Endothelial cell of umbilical vein (primary cell): Measurements from ENCODE around the gene MAEA. TPM values are rescaled to one million over a fixed set of nuclear protein-coding genes. Genes with fewer than 3 reads are reported as not detected.

Source experiments
- BruUV-seq: library from RNA; stranded (reverse); fragments of 400-500 nt; replicated peaks from 2 replicates; lab custom pipeline; 2021; lab: Mats Ljungman, UMichigan
- CTCF ChIA-PET: fragments of 300-600, 350-600 bp; sonication (Branson Sonifier 250); formaldehyde crosslinking; loops from one replicate; lab custom pipeline; 2021; ENCODE audit warnings: antibody characterized with exemption, inconsistent platforms; lab: Charles Lee
- POLR2A ChIA-PET: fragments of 300-600, 350-600 bp; sonication (Branson Sonifier 250); formaldehyde crosslinking; loops from one replicate; lab custom pipeline; 2021; ENCODE audit warnings: antibody characterized with exemption, inconsistent platforms; lab: Charles Lee
- DNase-seq: peaks from one replicate; pipeline ENCODE4 v3.0.0-alpha.2; 2011; ENCODE audit warnings: low read depth, low spot score
- FAIRE-seq: peaks from 2 replicates; lab custom pipeline; 2011; peaks lifted over from hg19 to GRCh38; lab: Jason Lieb, UNC
- H2AFZ ChIP-seq: 2 replicates; pipeline ENCODE4 v1.6.0; 2012; ENCODE audit warnings: low read depth, low read length, control low read depth, inconsistent platforms
- H3K27ac ChIP-seq: 2 replicates; pipeline ENCODE4 v1.5.1; 2011; ENCODE audit warnings: low read depth, mild to moderate bottlenecking, control low read depth, low read length, moderate library complexity; ENCODE audit not compliant: insufficient read depth
- H3K27me3 ChIP-seq, 2 experiments: 2 replicates each; pipeline versions ENCODE4 v1.6.0 to v1.6.1; 2011; ENCODE audit warnings: low read length in 2 of 2, mixed read lengths in 1 of 2; ENCODE audit not compliant: control insufficient read depth in 2 of 2, insufficient read depth in 2 of 2
- H3K36me3 ChIP-seq, 2 experiments: 2 replicates in 1 of 2; 3 replicates in 1 of 2; pipeline ENCODE4 v1.5.1; 2011; ENCODE audit warnings: low read length in 2 of 2, mild to moderate bottlenecking in 1 of 2, moderate library complexity in 1 of 2; ENCODE audit not compliant: control insufficient read depth in 2 of 2, insufficient read depth in 2 of 2; ENCODE audit errors: extremely low read depth in 1 of 2
- H3K4me1 ChIP-seq: 3 replicates; pipeline ENCODE4 v1.5.1; 2011; ENCODE audit warnings: mild to moderate bottlenecking, low read length; ENCODE audit not compliant: control insufficient read depth, insufficient read depth; ENCODE audit errors: extremely low read depth
- H3K4me2 ChIP-seq: 2 replicates; pipeline ENCODE4 v1.6.1; 2011; ENCODE audit warnings: low read length, control low read depth, mixed read lengths; ENCODE audit not compliant: insufficient read depth
- H3K4me3 ChIP-seq, 3 experiments: fragments of 200-600 bp in 1 of 3; sonication (generic), shearing (Covaris generic) in 1 of 3; replicated peaks in 1 of 3; 2 replicates each; pipeline ENCODE4 v1.5.1; 2011 to 2016; ENCODE audit warnings: control low read depth in 3 of 3, low read length in 3 of 3, mild to moderate bottlenecking in 2 of 3, inconsistent platforms in 1 of 3, low read depth in 1 of 3, moderate library complexity in 1 of 3; ENCODE audit not compliant: insufficient read depth in 1 of 3
- H3K79me2 ChIP-seq: 2 replicates; pipeline ENCODE4 v1.6.0; 2012; ENCODE audit warnings: low read length, inconsistent platforms; ENCODE audit not compliant: control insufficient read depth, insufficient read depth
- H3K9ac ChIP-seq: replicated peaks from 2 replicates; pipeline ENCODE3; 2011; ENCODE audit warnings: low read length, control low read depth; ENCODE audit not compliant: insufficient read depth; ENCODE audit errors: extremely low read depth
- H3K9me1 ChIP-seq: replicated peaks from 3 replicates; pipeline ENCODE4 v1.6.0; 2011; ENCODE audit warnings: mild to moderate bottlenecking, low read length; ENCODE audit not compliant: control insufficient read depth, insufficient read depth; ENCODE audit errors: extremely low read depth
- H3K9me3 ChIP-seq: replicated peaks from 2 replicates; pipeline ENCODE4 v1.5.1; 2012; ENCODE audit warnings: low read length, inconsistent platforms; ENCODE audit not compliant: control insufficient read depth, insufficient read depth
- H4K20me1 ChIP-seq: replicated peaks from 2 replicates; pipeline ENCODE3; 2011; ENCODE audit warnings: mild to moderate bottlenecking, low read length; ENCODE audit not compliant: control insufficient read depth, insufficient read depth; ENCODE audit errors: extremely low read depth
- EZH2 ChIP-seq: IDR thresholded peaks from 2 replicates; pipeline ENCODE4 v1.6.1; 2012; ENCODE audit warnings: borderline replicate concordance, low read depth, mild to moderate bottlenecking, moderate library complexity, low read length, inconsistent platforms; ENCODE audit not compliant: severe bottlenecking
- FOS ChIP-seq: IDR thresholded peaks from 2 replicates; pipeline ENCODE4 v1.6.1; 2011; ENCODE audit warnings: mild to moderate bottlenecking, low read length, moderate library complexity, borderline replicate concordance; ENCODE audit not compliant: insufficient read depth
- GATA2 ChIP-seq: IDR thresholded peaks from 2 replicates; pipeline ENCODE4 v1.7.0; 2011; ENCODE audit warnings: low read depth, mild to moderate bottlenecking, moderate library complexity, mixed read lengths, low read length; ENCODE audit not compliant: insufficient read length, insufficient read depth
- JUN ChIP-seq: IDR thresholded peaks from 2 replicates; pipeline ENCODE4 v1.6.1; 2011; ENCODE audit warnings: borderline replicate concordance, low read depth; ENCODE audit not compliant: insufficient read length, insufficient read depth
- MYC ChIP-seq: IDR thresholded peaks from one replicate; pipeline ENCODE4 v1.6.1; 2011; ENCODE audit warnings: mild to moderate bottlenecking, low read depth, low read length
- POLR2A ChIP-seq: IDR thresholded peaks from 2 replicates; pipeline ENCODE4 v1.6.1; 2012; ENCODE audit warnings: low read depth, mild to moderate bottlenecking, control low read depth, low read length
- POLR2AphosphoS5 ChIP-seq: IDR thresholded peaks from 2 replicates; pipeline ENCODE4 v1.6.1; 2012; ENCODE audit warnings: low read depth, mild to moderate bottlenecking, control low read depth, low read length, moderate library complexity; ENCODE audit not compliant: insufficient read depth
- dilution Hi-C: fragments of 300-500 bp; cut with MboI; formaldehyde crosslinking; loops from one replicate; pipeline ENCODE4 v1.15.0; 2019; ENCODE audit warnings: low sequenced_read_pairs; ENCODE audit not compliant: extremely low pct_ligation_motif_present
- intact Hi-C: fragments of 100-400 bp; cut with micrococcal nuclease; formaldehyde crosslinking; loops from one replicate; pipeline ENCODE4 v1.10.0; 2022
- polyA plus RNA-seq, 4 experiments: library from polyadenylated mRNA; depleted of rRNA in 3 of 4; stranded (reverse) in 3 of 4; unstranded in 1 of 4; fragments of >200 nt; gene quantifications; 2 replicates each; pipeline versions ENCODE4 v1.2.1 to v1.2.3, GENCODE V29; 2011 to 2012; ENCODE audit warnings: missing spikeins in 1 of 4
- total RNA-seq: library from RNA; stranded (reverse); gene quantifications from 2 replicates; pipeline ENCODE4 v1.2.3, GENCODE V29; 2021
- TF ChIP-seq, protein P1 (sequence below): IDR thresholded peaks from 2 replicates; pipeline ENCODE4 v1.6.1; 2011; ENCODE audit not compliant: insufficient read depth, insufficient read length
- TF ChIP-seq, protein P2 (sequence below), 2 donors: IDR thresholded peaks; 1 replicate in 1 of 2; 2 replicates in 1 of 2; pipeline ENCODE4 v1.5.1; 2011; ENCODE audit warnings: low read length in 2 of 2, mild to moderate bottlenecking in 2 of 2, moderate library complexity in 2 of 2, control low read depth in 1 of 2, inconsistent platforms in 1 of 2, low read depth in 1 of 2; ENCODE audit not compliant: insufficient read depth in 1 of 2; ENCODE audit errors: extremely low read depth in 1 of 2

The MAEA gene
- total and polyA plus RNA-seq, 2 donors (not counting 3 experiments of a cell fraction or from before 2014, with no cell fraction given): 66.0 to 108 TPM

DNA sequence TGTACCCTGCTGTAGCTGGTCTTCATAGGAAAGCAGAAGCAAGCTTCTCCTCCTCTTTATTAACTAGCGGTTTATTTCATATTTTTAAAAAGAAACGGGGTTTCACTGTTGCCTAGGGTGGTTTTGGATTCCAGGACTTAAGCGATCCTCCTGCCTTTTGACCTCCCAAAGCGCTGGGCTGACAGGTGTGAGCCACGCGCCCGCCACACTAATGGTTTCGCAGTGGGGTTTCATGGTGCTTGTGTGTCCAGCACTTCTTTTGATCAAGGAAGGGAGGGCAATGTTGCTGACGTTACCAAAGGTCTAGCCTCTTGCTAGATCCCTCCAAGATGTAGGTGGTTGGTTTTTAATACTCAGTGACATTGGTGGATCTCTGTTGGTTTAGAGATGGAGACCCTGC, 1.4 kb downstream of the MAEA start:
- no peak for FAIRE-seq

More for the DNA sequence above, 1.4 kb downstream of the MAEA start:
- ChIA-PET POLR2A (no interaction called here), CTCF (interaction anchor here (1.3 kb wide), 1 partner anchor 56 kb away, joined by 10 read pairs; the partner anchor contains the start of gene UVSSA)
- dilution Hi-C loops (no loop called here), intact Hi-C loops (no loop called here)
- no peak for DNase-seq
- Histone ChIP-seq H3K79me2 (peaks cover 58% of the 10 kb centered on the region), H4K20me1 (no peaks in the 10 kb centered on the region), H3K9me1 (no peaks in the 10 kb centered on the region), H3K9me3 (no peaks in the 10 kb centered on the region), H3K4me1 (peaks cover 16% of the 10 kb centered on the region), H2AFZ (no peak overlapping the region), H3K27me3 (no peaks in the 10 kb centered on the region), H3K4me3 (peak overlapping the region in 2 of 3 experiments; percentile 86 to 87), H3K9ac (peak overlapping the region; percentile 88), H3K27ac (no peak overlapping the region), H3K36me3 (peaks cover 0 to 3% of the 10 kb centered on the region in 2 experiments), H3K4me2 (peak overlapping the region; percentile 58)
- TF ChIP-seq POLR2AphosphoS5 (no peak), EZH2 (no peak), POLR2A (no peak), GATA2 (no peak), FOS (no peak), JUN (no peak), MYC (no peak)
- TF ChIP-seq, protein P1, sequence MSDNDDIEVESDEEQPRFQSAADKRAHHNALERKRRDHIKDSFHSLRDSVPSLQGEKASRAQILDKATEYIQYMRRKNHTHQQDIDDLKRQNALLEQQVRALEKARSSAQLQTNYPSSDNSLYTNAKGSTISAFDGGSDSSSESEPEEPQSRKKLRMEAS: no peak
- TF ChIP-seq, protein P2, sequence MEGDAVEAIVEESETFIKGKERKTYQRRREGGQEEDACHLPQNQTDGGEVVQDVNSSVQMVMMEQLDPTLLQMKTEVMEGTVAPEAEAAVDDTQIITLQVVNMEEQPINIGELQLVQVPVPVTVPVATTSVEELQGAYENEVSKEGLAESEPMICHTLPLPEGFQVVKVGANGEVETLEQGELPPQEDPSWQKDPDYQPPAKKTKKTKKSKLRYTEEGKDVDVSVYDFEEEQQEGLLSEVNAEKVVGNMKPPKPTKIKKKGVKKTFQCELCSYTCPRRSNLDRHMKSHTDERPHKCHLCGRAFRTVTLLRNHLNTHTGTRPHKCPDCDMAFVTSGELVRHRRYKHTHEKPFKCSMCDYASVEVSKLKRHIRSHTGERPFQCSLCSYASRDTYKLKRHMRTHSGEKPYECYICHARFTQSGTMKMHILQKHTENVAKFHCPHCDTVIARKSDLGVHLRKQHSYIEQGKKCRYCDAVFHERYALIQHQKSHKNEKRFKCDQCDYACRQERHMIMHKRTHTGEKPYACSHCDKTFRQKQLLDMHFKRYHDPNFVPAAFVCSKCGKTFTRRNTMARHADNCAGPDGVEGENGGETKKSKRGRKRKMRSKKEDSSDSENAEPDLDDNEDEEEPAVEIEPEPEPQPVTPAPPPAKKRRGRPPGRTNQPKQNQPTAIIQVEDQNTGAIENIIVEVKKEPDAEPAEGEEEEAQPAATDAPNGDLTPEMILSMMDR (IDR thresholded peaks at IDR 0.05; ENCODE audit: extremely low read depth in 1 of 2, insufficient read depth in 1 of 2, low read depth in 1 of 2, low read length in 2 of 2): no peak
- BruUV-seq: no TSS peak
